IMR-90 (cell line): ENCODE data around the gene SFT2D3. TPM values are rescaled to one million over a fixed set of nuclear protein-coding genes. Genes with fewer than 3 reads are reported as not detected.
A peak's percentile ranks its signal among the peaks of the same experiment; 100 is the strongest.

Source experiments
- ATAC-seq: fragments of 200-7000 bp; cut with Tn5 transposase; 2 replicates; pipeline ENCODE4 v1.9.1; 2020; ENCODE audit warnings: low read depth, mild to moderate bottlenecking, moderate library complexity
- BruUV-seq: library from RNA; stranded (reverse); fragments of 400-500 nt; replicated peaks from 2 replicates; lab custom pipeline; 2021; lab: Mats Ljungman, UMichigan
- CTCF ChIA-PET: fragments of 300-600 bp; formaldehyde crosslinking; extraction: SDS; loops from one replicate; lab custom pipeline; 2021; ENCODE audit warnings: antibody characterized with exemption; lab: Yijun Ruan, JAX
- POLR2A ChIA-PET: fragments of 300-600 bp; sonication (Branson Sonifier 250); formaldehyde crosslinking; loops from one replicate; lab custom pipeline; 2022; ENCODE audit warnings: antibody characterized with exemption; ENCODE audit not compliant: unreplicated experiment; lab: Charles Lee
- DNase-seq: peaks from one replicate; pipeline ENCODE4 v3.0.0; 2013
- H2AFZ ChIP-seq: replicated peaks from 2 replicates; pipeline ENCODE3; 2013; ENCODE audit warnings: low read length, mild to moderate bottlenecking; ENCODE audit not compliant: poor library complexity
- H2AK5ac ChIP-seq: 2 replicates; pipeline ENCODE4 v1.6.1; 2013; ENCODE audit warnings: low read depth, low read length, inconsistent platforms
- H2AK9ac ChIP-seq: replicated peaks from 2 replicates; pipeline ENCODE3; 2013; ENCODE audit warnings: mild to moderate bottlenecking, low read depth, low read length, moderate library complexity; ENCODE audit not compliant: poor library complexity
- H2BK120ac ChIP-seq: 2 replicates; pipeline ENCODE4 v1.6.1; 2013; ENCODE audit warnings: low read depth, low read length, inconsistent platforms
- H2BK15ac ChIP-seq: 3 replicates; pipeline ENCODE4 v1.6.1; 2013; ENCODE audit warnings: low read depth, low read length, inconsistent platforms
- H2BK20ac ChIP-seq: 2 replicates; pipeline ENCODE4 v1.6.1; 2013; ENCODE audit warnings: low read depth, mild to moderate bottlenecking, inconsistent platforms, low read length, moderate library complexity
- H2BK5ac ChIP-seq: 2 replicates; pipeline ENCODE4 v1.6.1; 2013; ENCODE audit warnings: mild to moderate bottlenecking, low read depth, low read length, inconsistent platforms; ENCODE audit not compliant: poor library complexity, severe bottlenecking
- H3K14ac ChIP-seq: replicated peaks from 2 replicates; pipeline ENCODE4 v1.6.1; 2013; ENCODE audit warnings: low read depth, low read length, inconsistent platforms
- H3K18ac ChIP-seq: 2 replicates; pipeline ENCODE4 v1.6.1; 2013; ENCODE audit warnings: low read depth, low read length, control low read depth
- H3K23ac ChIP-seq: 2 replicates; pipeline ENCODE4 v1.6.1; 2013; ENCODE audit warnings: low read depth, low read length, inconsistent platforms
- H3K27ac ChIP-seq: 2 replicates; pipeline ENCODE4 v1.5.1; 2013; ENCODE audit warnings: mild to moderate bottlenecking, control low read depth, low read length; ENCODE audit not compliant: insufficient read depth
- H3K27me3 ChIP-seq: 2 replicates; pipeline ENCODE4 v1.6.1; 2013; ENCODE audit warnings: low read length; ENCODE audit not compliant: control insufficient read depth, insufficient read depth
- H3K36me3 ChIP-seq: 2 replicates; pipeline ENCODE4 v1.6.1; 2013; ENCODE audit warnings: low read length, mixed read lengths; ENCODE audit not compliant: control insufficient read depth, insufficient read depth
- H3K4ac ChIP-seq: 2 replicates; pipeline ENCODE4 v1.6.1; 2013; ENCODE audit warnings: low read depth, low read length, inconsistent platforms
- H3K4me1 ChIP-seq: 2 replicates; pipeline ENCODE4 v1.6.1; 2013; ENCODE audit warnings: low read length, mixed read lengths; ENCODE audit not compliant: control insufficient read depth, insufficient read depth
- H3K4me2 ChIP-seq: 2 replicates; pipeline ENCODE4 v1.6.1; 2013; ENCODE audit warnings: low read depth, mild to moderate bottlenecking, control low read depth, low read length, moderate library complexity
- H3K4me3 ChIP-seq: 2 replicates; pipeline ENCODE4 v1.5.1; 2013; ENCODE audit warnings: low read depth, mild to moderate bottlenecking, control low read depth, low read length, moderate library complexity; ENCODE audit not compliant: insufficient read depth
- H3K56ac ChIP-seq: 2 replicates; pipeline ENCODE4 v1.6.1; 2013; ENCODE audit warnings: low read length, inconsistent platforms; ENCODE audit not compliant: insufficient read depth; ENCODE audit errors: extremely low read depth
- H3K79me1 ChIP-seq, 2 experiments: 2 replicates each; pipeline ENCODE4 v1.6.1; 2013; ENCODE audit warnings: low read length in 2 of 2, inconsistent platforms in 1 of 2, low read depth in 1 of 2
- H3K9ac ChIP-seq: 2 replicates; pipeline ENCODE4 v1.6.1; 2013; ENCODE audit warnings: low read depth, low read length, control low read depth
- H3K9me1 ChIP-seq: 2 replicates; pipeline ENCODE4 v1.6.1; 2013; ENCODE audit warnings: low read length, inconsistent platforms; ENCODE audit not compliant: insufficient read depth
- H3K9me3 ChIP-seq: 2 replicates; pipeline ENCODE4 v1.6.1; 2013; ENCODE audit warnings: low read length; ENCODE audit not compliant: control insufficient read depth, insufficient read depth
- H4K20me1 ChIP-seq: 2 replicates; pipeline ENCODE4 v1.6.1; 2013; ENCODE audit warnings: low read length, inconsistent platforms; ENCODE audit not compliant: insufficient read depth
- H4K5ac ChIP-seq: 2 replicates; pipeline ENCODE4 v1.6.1; 2013; ENCODE audit warnings: mild to moderate bottlenecking, low read depth, low read length, control low read depth
- H4K8ac ChIP-seq, 2 experiments: 2 replicates each; pipeline ENCODE4 v1.6.1; 2013; ENCODE audit warnings: low read depth in 2 of 2, low read length in 2 of 2, control low read depth in 1 of 2, inconsistent platforms in 1 of 2
- H4K91ac ChIP-seq: 2 replicates; pipeline ENCODE4 v1.6.1; 2013; ENCODE audit warnings: low read depth, low read length, inconsistent platforms; ENCODE audit not compliant: insufficient read depth
- FOS ChIP-seq: fragments of 150-350 bp; IDR thresholded peaks from 2 replicates; pipeline ENCODE4 v1.6.1; 2016; ENCODE audit warnings: low read depth, low read length
- POLR2A ChIP-seq: IDR thresholded peaks from 2 replicates; pipeline ENCODE4 v1.6.1; 2012; ENCODE audit warnings: mild to moderate bottlenecking, low read depth, low read length
- WGBS, 2 experiments: methylation state at CpG; one replicate each; pipeline versions ENCODE4 v1.1.5 to v1.1.7; 2013; ENCODE audit warnings: missing lambda C conversion rate in 2 of 2; ENCODE audit not compliant: insufficient read length in 1 of 2; ENCODE audit errors: extremely low coverage in 2 of 2; 5-methylcytosine and 5-hydroxymethylcytosine counted together
- dilution Hi-C: fragments of 300-500 bp; cut with HindIII; formaldehyde crosslinking; loops from one replicate; pipeline ENCODE4 v1.14.3; 2018; ENCODE audit warnings: low sequenced_read_pairs; ENCODE audit not compliant: unreplicated experiment
- in situ Hi-C: fragments of 300-500 bp; cut with MboI; formaldehyde crosslinking; loops from 3 replicates; pipeline ENCODE4 v1.14.3; 2019; ENCODE audit warnings: low sequenced_read_pairs, inconsistent platforms, mixed read lengths
- intact Hi-C: fragments of 100-400 bp; cut with micrococcal nuclease; formaldehyde crosslinking; loops from 2 replicates; pipeline ENCODE4 v1.10.0; 2022
- polyA plus RNA-seq, 3 experiments: library from polyadenylated mRNA; depleted of rRNA; stranded (reverse); fragments of >200 nt; gene quantifications; 2 replicates each; pipeline ENCODE4 v1.2.3, GENCODE V29; 2012; ENCODE audit warnings: low replicate concordance in 1 of 3
- total RNA-seq: library from RNA; depleted of rRNA; stranded (reverse); fragments of >200 nt; gene quantifications from 2 replicates; pipeline ENCODE4 v1.2.3, GENCODE V29; 2012

Gene SFT2D3
- total and polyA plus RNA-seq, 2 of the 4 experiments (the other 2 are of a cell fraction), result 2.5 to 3.1 TPM

DNA sequence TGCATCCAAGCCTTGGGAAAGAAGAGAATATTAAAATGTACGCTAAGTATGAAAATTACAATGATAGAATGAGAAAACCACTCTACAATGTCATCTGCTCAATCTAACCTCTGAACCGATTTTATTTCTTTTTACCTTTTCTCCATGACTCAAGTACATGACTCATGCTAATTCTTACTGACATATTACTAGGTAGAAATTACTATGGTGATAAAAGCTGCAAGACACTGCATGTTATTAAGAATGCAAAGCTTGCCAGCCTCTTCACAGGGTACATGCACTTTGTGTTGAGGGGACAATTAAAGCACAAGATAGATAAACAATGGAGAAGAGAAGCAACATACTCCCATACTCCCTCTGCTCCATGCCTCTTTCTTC lies 20.7 kb downstream of the SFT2D3 start:
- no peak overlapping the region; the same call in 1 of the 2 replicates for H3K14ac ChIP-seq
- peak; percentile 28; the same call in 1 of the 2 replicates for ATAC-seq
- in situ Hi-C loops (no loop called here), dilution Hi-C loops (no loop called here), intact Hi-C loops (no loop called here)
- no peaks in the 10 kb centered on the region for H3K27me3 ChIP-seq
- ChIA-PET POLR2A (no interaction called here), CTCF (no interaction called here)
- no peak overlapping the region for H3K4me2 ChIP-seq
- H2AK9ac ChIP-seq, result no peak overlapping the region
- H2BK15ac ChIP-seq, result no peak overlapping the region
- no peaks in the 10 kb centered on the region for H3K9me3 ChIP-seq
- H3K18ac ChIP-seq, result no peak overlapping the region
- H3K23ac ChIP-seq, result no peak overlapping the region
- no peak overlapping the region for H4K5ac ChIP-seq
- H3K36me3 ChIP-seq, result peaks cover 28% of the 10 kb centered on the region
- WGBS, 2 experiments, result no CpG with 5 or more reads among the region's 2 CpGs
- no peak overlapping the region for H2BK120ac ChIP-seq
- peak overlapping the region; percentile 19; the same call in 1 of the 2 replicates for H2AK5ac ChIP-seq
- H3K56ac ChIP-seq, result no peak overlapping the region
- peak; percentile 41 for DNase-seq
- no peak overlapping the region for H2AFZ ChIP-seq
- no peak overlapping the region for H3K4ac ChIP-seq
- H3K9me1 ChIP-seq, result peaks cover 8% of the 10 kb centered on the region
- peaks cover 0 to 9% of the 10 kb centered on the region in 2 experiments; a peak in 1 of 4 replicates for H3K79me1 ChIP-seq
- no peak overlapping the region for H3K27ac ChIP-seq
- H2BK20ac ChIP-seq, result no peak overlapping the region
- H4K20me1 ChIP-seq, result no peaks in the 10 kb centered on the region
- H3K4me1 ChIP-seq, result peaks cover 1% of the 10 kb centered on the region; the same call in 1 of the 2 replicates
- TF ChIP-seq FOS (peak; percentile 34; the same call in 1 of the 2 replicates), POLR2A (no peak)
- H4K91ac ChIP-seq, result no peak overlapping the region
- H2BK5ac ChIP-seq, result no peak overlapping the region
- no peak overlapping the region for H3K9ac ChIP-seq
- H3K4me3 ChIP-seq, result no peak overlapping the region
- no peak overlapping the region for H4K8ac ChIP-seq
- BruUV-seq, result no TSS peak
